ENCODE measurements around the gene STOML2. TPM values are rescaled to one million over a fixed set of nuclear protein-coding genes. Genes with fewer than 3 reads are reported as not detected.
A peak's percentile ranks its signal among the peaks of the same experiment; 100 is the strongest.

The STOML2 gene
- total and polyA plus RNA-seq, 9 of the 15 experiments (the other 6 are each of a cell fraction or from before 2014, with no cell fraction given): 110 to 220 (median 174) TPM

GRCh38 chr9:35116898-35117551 is 14.1 kb upstream of the STOML2 start (continued):
- TF ChIP-seq, protein P1, sequence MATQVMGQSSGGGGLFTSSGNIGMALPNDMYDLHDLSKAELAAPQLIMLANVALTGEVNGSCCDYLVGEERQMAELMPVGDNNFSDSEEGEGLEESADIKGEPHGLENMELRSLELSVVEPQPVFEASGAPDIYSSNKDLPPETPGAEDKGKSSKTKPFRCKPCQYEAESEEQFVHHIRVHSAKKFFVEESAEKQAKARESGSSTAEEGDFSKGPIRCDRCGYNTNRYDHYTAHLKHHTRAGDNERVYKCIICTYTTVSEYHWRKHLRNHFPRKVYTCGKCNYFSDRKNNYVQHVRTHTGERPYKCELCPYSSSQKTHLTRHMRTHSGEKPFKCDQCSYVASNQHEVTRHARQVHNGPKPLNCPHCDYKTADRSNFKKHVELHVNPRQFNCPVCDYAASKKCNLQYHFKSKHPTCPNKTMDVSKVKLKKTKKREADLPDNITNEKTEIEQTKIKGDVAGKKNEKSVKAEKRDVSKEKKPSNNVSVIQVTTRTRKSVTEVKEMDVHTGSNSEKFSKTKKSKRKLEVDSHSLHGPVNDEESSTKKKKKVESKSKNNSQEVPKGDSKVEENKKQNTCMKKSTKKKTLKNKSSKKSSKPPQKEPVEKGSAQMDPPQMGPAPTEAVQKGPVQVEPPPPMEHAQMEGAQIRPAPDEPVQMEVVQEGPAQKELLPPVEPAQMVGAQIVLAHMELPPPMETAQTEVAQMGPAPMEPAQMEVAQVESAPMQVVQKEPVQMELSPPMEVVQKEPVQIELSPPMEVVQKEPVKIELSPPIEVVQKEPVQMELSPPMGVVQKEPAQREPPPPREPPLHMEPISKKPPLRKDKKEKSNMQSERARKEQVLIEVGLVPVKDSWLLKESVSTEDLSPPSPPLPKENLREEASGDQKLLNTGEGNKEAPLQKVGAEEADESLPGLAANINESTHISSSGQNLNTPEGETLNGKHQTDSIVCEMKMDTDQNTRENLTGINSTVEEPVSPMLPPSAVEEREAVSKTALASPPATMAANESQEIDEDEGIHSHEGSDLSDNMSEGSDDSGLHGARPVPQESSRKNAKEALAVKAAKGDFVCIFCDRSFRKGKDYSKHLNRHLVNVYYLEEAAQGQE (IDR thresholded peaks at IDR 0.05; ENCODE audit: borderline replicate concordance): peak; percentile 75; the same call in 1 of the 2 replicates
- TF ChIP-seq, protein P1 (CRISPR knock-in tag; IDR thresholded peaks at IDR 0.05; ENCODE audit: low read depth): no peak
- TF ChIP-seq LCOR (CRISPR knock-in tag; IDR thresholded peaks at IDR 0.05): no peak
- TF ChIP-seq, protein P2, sequence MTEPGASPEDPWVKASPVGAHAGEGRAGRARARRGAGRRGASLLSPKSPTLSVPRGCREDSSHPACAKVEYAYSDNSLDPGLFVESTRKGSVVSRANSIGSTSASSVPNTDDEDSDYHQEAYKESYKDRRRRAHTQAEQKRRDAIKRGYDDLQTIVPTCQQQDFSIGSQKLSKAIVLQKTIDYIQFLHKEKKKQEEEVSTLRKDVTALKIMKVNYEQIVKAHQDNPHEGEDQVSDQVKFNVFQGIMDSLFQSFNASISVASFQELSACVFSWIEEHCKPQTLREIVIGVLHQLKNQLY (CRISPR knock-in tag; conservative IDR thresholded peaks at IDR 0.05): no peak
- TF ChIP-seq ZNF165 (CRISPR knock-in tag; IDR thresholded peaks at IDR 0.05; ENCODE audit: borderline replicate concordance): no peak
- no peak for TF ChIP-seq ZNF778 (CRISPR knock-in tag; IDR thresholded peaks at IDR 0.05)
- TF ChIP-seq PHF20 (IDR thresholded peaks at IDR 0.05; ENCODE audit: partially characterized antibody): no peak
- no peak for TF ChIP-seq SRSF3 (IDR thresholded peaks at IDR 0.05; ENCODE audit: insufficient read depth, low read length)
- no peak for TF ChIP-seq CEBPZ (IDR thresholded peaks at IDR 0.05; ENCODE audit: borderline replicate concordance, low read depth, low read length)
- TF ChIP-seq ZNF76 (CRISPR knock-in tag; IDR thresholded peaks at IDR 0.05; ENCODE audit: borderline replicate concordance): no peak
- no peak for TF ChIP-seq ZBTB9 (CRISPR knock-in tag; IDR thresholded peaks at IDR 0.05)
